Coronary artery (tissue), 2 donors: ENCODE results near the gene BTBD1.
A peak's percentile ranks its signal among the peaks of the same experiment; 100 is the strongest.

Experiments used
- DNase-seq: peaks from one replicate; pipeline ENCODE4 v3.0.0-alpha.2; 2017; ENCODE audit warnings: low spot score
- H3K27ac ChIP-seq, 2 donors: fragments of 200-600 bp; sonication (generic); one replicate each; pipeline ENCODE4 v1.5.1; 2016 to 2019
- H3K4me3 ChIP-seq: fragments of 200-600 bp; sonication (generic); 2 replicates; pipeline ENCODE4 v1.5.1; 2016; ENCODE audit warnings: mild to moderate bottlenecking, moderate library complexity
- TF ChIP-seq, protein P1 (sequence below): fragments of 200-600 bp; sonication (generic); IDR thresholded peaks from one replicate; pipeline ENCODE4 v1.5.1; 2019; ENCODE audit warnings: antibody characterized with exemption

Gene BTBD1

DNA sequence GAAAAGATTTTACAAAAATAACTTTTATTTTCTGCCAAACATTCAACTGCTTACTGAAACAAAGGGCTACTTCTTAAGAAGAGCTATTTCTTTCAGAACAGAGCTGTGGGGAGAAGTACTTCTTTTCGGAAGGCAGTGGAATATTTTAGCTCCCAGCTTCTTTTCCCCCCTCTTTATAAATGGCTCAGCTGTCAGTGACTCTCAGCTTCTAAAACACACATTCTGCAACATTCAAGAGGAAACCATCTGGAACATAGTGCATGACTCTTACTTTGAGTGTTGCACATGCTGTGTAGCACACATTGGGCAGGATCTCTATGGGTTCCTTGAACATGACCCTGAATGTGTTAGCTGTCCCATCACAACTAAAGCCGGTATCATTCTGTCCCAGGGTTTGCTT is 48.6 kb downstream of the BTBD1 start:
- no peak for DNase-seq
- H3K27ac ChIP-seq: no peak overlapping the region
- no peak overlapping the region for H3K4me3 ChIP-seq
- TF ChIP-seq, protein P1, sequence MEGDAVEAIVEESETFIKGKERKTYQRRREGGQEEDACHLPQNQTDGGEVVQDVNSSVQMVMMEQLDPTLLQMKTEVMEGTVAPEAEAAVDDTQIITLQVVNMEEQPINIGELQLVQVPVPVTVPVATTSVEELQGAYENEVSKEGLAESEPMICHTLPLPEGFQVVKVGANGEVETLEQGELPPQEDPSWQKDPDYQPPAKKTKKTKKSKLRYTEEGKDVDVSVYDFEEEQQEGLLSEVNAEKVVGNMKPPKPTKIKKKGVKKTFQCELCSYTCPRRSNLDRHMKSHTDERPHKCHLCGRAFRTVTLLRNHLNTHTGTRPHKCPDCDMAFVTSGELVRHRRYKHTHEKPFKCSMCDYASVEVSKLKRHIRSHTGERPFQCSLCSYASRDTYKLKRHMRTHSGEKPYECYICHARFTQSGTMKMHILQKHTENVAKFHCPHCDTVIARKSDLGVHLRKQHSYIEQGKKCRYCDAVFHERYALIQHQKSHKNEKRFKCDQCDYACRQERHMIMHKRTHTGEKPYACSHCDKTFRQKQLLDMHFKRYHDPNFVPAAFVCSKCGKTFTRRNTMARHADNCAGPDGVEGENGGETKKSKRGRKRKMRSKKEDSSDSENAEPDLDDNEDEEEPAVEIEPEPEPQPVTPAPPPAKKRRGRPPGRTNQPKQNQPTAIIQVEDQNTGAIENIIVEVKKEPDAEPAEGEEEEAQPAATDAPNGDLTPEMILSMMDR: no peak

DNA sequence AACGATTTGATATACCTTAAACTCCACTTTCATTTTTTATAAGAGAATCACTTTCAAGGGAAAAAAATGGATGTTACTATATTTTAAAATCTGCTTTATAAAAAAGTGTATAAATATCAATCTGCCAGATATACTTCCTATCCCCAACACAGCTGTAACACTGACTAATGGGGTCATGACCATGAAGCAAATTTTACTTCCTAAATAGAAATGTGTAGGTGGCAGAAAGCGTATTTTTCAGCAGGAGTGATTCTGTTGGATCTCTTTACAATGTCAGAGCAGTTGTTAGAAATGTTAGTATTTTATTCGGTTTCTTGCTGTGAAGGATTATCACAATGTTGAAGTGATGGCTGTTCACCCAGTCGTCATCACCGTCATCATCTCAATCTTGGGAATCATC is 50.1 kb downstream of the BTBD1 start:
- no peak overlapping the region for H3K4me3 ChIP-seq
- H3K27ac ChIP-seq: no peak overlapping the region
- TF ChIP-seq, protein P1: no peak
- no peak for DNase-seq

DNA sequence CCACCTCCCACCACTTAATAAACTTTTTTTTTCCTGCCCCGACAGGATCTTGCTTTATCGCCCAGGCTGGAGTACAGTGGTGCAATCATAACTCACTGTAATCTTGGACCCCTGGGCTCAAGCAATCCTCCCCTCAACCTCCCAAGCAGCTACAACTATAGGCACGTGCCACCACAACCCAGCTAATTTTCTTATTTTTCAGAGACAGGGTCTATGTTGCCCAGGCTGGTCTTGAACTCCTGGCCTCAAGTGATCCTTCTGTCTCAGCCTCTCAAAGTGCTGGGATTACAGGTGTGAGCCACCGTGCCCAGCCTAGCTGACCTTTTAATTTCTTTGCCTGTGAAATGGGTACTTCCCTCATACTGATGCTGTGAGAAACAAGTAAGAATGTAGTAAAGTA is 51.7 kb downstream of the BTBD1 start:
- no peak for DNase-seq
- TF ChIP-seq, protein P1: no peak
- no peak overlapping the region for H3K4me3 ChIP-seq

DNA sequence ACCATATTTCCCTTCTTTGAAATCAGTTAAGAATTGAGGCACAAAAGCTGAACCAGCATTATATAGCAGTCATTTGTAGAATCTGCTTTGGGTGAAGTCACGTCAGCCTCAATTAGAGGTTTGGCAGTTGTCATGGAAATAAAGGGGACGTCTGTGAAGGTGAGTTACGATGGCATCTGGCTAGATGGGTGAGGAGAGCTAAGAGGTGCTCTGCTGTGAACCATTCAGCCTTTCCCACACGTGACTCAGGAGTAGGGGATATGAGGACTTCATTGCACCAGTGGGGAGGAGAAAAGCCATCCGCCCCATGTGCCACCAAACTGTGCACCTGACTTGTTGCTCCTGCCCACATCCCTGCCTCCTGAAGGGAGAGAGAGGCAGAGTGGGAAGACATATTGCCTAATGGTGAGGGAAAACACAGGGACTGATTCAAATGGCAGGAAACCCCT is 52.8 kb downstream of the BTBD1 start:
- DNase-seq: no peak
- H3K27ac ChIP-seq: no peak overlapping the region
- TF ChIP-seq, protein P1: no peak
- no peak overlapping the region for H3K4me3 ChIP-seq

More for the DNA sequence above, 51.7 kb downstream of the BTBD1 start:
- no peak overlapping the region for H3K27ac ChIP-seq

DNA sequence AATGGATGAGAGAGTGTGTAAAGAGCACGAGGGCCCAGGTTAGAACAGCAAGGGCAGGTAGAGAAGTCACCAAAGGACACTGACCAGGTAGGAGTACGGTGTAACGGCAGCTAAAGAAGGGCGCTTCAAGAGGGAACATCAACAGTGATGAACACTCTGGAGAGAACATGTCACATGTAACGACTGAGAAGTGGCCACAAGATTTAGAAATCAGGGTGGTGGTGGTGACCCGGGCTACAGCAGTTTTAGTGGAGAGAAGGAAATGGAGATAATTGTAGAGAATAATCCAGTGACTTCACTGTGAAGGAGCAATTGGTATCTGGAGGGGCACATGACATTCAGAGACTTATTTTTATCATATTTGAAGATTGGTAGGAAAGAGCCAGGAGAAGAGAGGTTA is 54.4 kb downstream of the BTBD1 start:
- TF ChIP-seq, protein P1: no peak
- Histone ChIP-seq H3K27ac (no peak overlapping the region), H3K4me3 (no peak overlapping the region)
- DNase-seq: no peak

DNA sequence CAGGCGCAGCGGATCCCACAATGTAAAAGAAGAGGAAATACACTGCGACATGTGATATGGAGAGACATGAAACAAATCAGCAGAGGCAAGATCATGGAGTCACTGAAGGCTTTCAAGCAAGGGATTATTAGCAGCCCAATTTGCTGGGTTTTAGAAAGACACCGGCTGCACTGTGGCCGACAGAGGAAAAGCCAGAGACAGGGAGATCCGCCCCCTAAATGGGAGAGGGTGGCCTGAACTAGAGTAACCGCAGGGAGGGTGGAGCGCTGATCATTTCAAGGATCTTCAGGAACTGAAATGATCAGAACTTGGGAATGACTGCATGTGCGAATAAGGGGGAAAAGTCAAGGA is 55.0 kb downstream of the BTBD1 start:
- TF ChIP-seq, protein P1: no peak
- Histone ChIP-seq H3K27ac (peak overlapping the region; percentile 65 to 87), H3K4me3 (peak overlapping the region; percentile 85)
- DNase-seq: no peak

DNA sequence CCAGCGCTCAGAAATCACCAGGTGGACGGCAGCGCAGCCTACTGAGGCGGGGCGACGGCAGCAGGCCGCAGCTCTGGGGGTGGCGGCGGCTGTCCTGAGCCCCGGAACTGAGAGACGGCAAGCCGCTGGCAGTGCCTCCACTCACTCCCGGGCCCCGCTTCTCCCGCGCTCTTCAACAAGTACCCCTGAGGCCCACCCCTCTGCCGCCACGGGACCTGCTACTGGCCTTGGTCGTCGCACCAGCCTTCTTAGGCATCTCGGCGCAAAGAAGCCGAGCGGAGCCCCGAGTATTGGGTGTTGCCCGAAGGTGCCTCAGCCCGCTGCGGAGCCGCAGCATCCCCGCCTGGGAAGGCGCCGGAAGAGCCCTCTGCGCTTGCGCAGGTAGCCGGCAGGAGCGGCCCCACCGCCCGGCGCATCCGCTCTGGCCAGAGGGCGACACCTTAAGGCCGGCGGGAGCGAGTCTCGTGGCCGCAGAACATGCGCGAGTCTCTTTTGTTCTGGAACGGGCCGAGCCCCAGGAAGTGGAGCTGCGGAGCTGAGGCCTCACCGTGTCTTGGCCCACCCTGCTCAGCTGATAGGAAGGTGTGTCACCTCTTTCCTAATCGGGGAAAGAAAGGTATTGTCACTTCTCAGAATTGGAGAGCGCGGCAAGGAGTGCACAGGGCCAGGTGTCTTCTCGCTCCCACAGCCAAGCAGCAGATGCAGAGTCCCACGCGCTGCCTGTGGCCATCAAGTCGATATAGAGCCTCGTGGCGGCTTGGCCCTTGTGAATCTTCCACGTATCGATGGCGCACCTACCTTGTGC is 55.6 kb downstream of the BTBD1 start, which contains the start of gene C15orf40:
TSS of gene C15orf40 (minus strand) at position 369 of the 805 bp plus-strand sequence. CDS start at position 337, 32 bp downstream.
- DNase-seq: peak; percentile 88
- TF ChIP-seq, protein P1: peak; percentile 42
- Histone ChIP-seq H3K27ac (peak within 1 kb of the TSS; percentile 65 to 87), H3K4me3 (peak within 1 kb of the TSS; percentile 85)
